Liver (tissue), 9 donors: ENCODE measurements around the gene PPP1R2B. TPM values are rescaled to one million over a fixed set of nuclear protein-coding genes. Genes with fewer than 3 reads are reported as not detected.

ENCODE experiments used
- DNase-seq: peaks from one replicate; pipeline ENCODE4 v3.0.0-alpha.2; 2017; ENCODE audit warnings: low spot score
- H3K27ac ChIP-seq, 2 donors: one replicate each; pipeline ENCODE4 v1.7.0; 2013; ENCODE audit warnings: inconsistent platforms in 2 of 2, low read length in 2 of 2, control low read depth in 1 of 2, low read depth in 1 of 2, mild to moderate bottlenecking in 1 of 2
- H3K27me3 ChIP-seq, 4 donors: one replicate each; pipeline versions ENCODE4 v1.6.1 to v1.7.0; 2013; ENCODE audit warnings: low read length in 3 of 4, inconsistent platforms in 1 of 4, mild to moderate bottlenecking in 1 of 4, moderate library complexity in 1 of 4; ENCODE audit not compliant: control insufficient read depth in 4 of 4, insufficient read depth in 4 of 4
- H3K36me3 ChIP-seq, 4 donors: one replicate each; pipeline versions ENCODE4 v1.6.1 to v1.7.0; 2013; ENCODE audit warnings: low read length in 3 of 4, mild to moderate bottlenecking in 3 of 4, low read depth in 1 of 4, moderate library complexity in 1 of 4; ENCODE audit not compliant: control insufficient read depth in 4 of 4, insufficient read depth in 3 of 4
- H3K4me1 ChIP-seq, 4 donors: one replicate each; pipeline versions ENCODE4 v1.6.1 to v1.7.0; 2013; ENCODE audit warnings: low read length in 3 of 4, mild to moderate bottlenecking in 3 of 4, moderate library complexity in 1 of 4; ENCODE audit not compliant: control insufficient read depth in 4 of 4, insufficient read depth in 4 of 4
- H3K4me3 ChIP-seq, 3 donors: one replicate each; pipeline versions ENCODE4 v1.6.1 to v1.7.0; 2013; ENCODE audit warnings: low read length in 3 of 3, control low read depth in 1 of 3, low read depth in 1 of 3, mild to moderate bottlenecking in 1 of 3
- H3K9ac ChIP-seq, 2 donors: one replicate each; pipeline ENCODE4 v1.7.0; 2013; ENCODE audit warnings: low read length in 2 of 2, mild to moderate bottlenecking in 2 of 2, moderate library complexity in 2 of 2, control low read depth in 1 of 2, low read depth in 1 of 2
- H3K9me3 ChIP-seq, 4 donors: one replicate each; pipeline versions ENCODE4 v1.6.1 to v1.7.0; 2013; ENCODE audit warnings: low read length in 3 of 4; ENCODE audit not compliant: control insufficient read depth in 4 of 4
- EGR1 ChIP-seq, 2 donors: IDR thresholded peaks; 2 replicates each; pipeline ENCODE4 v1.6.1; 2016 to 2018; ENCODE audit warnings: antibody characterized with exemption in 2 of 2, low read depth in 2 of 2
- FOXA1 ChIP-seq: IDR thresholded peaks from 2 replicates; pipeline ENCODE4 v1.6.1; 2016; ENCODE audit warnings: antibody characterized with exemption
- FOXA2 ChIP-seq: IDR thresholded peaks from 2 replicates; pipeline ENCODE4 v1.6.1; 2016; ENCODE audit warnings: antibody characterized with exemption
- GABPA ChIP-seq, 2 donors: IDR thresholded peaks in 1 of 2; conservative IDR thresholded peaks in 1 of 2; 2 replicates each; pipeline ENCODE4 v1.6.1; 2016; ENCODE audit warnings: antibody characterized with exemption in 2 of 2, mild to moderate bottlenecking in 1 of 2, moderate library complexity in 1 of 2
- HNF4G ChIP-seq: IDR thresholded peaks from 2 replicates; pipeline ENCODE4 v1.6.1; 2016; ENCODE audit warnings: antibody characterized with exemption
- NR2F2 ChIP-seq: IDR thresholded peaks from 2 replicates; pipeline ENCODE4 v1.6.1; 2016; ENCODE audit warnings: antibody characterized with exemption
- RAD21 ChIP-seq, 2 donors: IDR thresholded peaks; 2 replicates each; pipeline ENCODE4 v1.6.1; 2016; ENCODE audit warnings: antibody characterized with exemption in 2 of 2, mild to moderate bottlenecking in 2 of 2
- RXRA ChIP-seq, 2 donors: IDR thresholded peaks; 2 replicates each; pipeline ENCODE4 v1.6.1; 2017 to 2018; ENCODE audit warnings: antibody characterized with exemption in 2 of 2, mild to moderate bottlenecking in 1 of 2
- SP1 ChIP-seq: IDR thresholded peaks from 2 replicates; pipeline ENCODE4 v1.6.1; 2018; ENCODE audit warnings: antibody characterized with exemption, mild to moderate bottlenecking
- TAF1 ChIP-seq: conservative IDR thresholded peaks from 2 replicates; pipeline ENCODE4 v1.6.1; 2016; ENCODE audit warnings: antibody characterized with exemption, mild to moderate bottlenecking
- YY1 ChIP-seq: IDR thresholded peaks from 2 replicates; pipeline ENCODE4 v1.6.1; 2016; ENCODE audit warnings: antibody characterized with exemption, mild to moderate bottlenecking
- WGBS: extraction: QIAGEN DNeasy Blood & Tissue Kit; methylation state at CpG from one replicate; pipeline ENCODE4 v1.1.7; 2013; 5-methylcytosine and 5-hydroxymethylcytosine counted together
- polyA plus RNA-seq, 2 donors: library from polyadenylated mRNA; stranded (reverse) in 1 of 2; unstranded in 1 of 2; fragments of 200-250 nt in 1 of 2; fragments of >200 nt in 1 of 2; fragmentation: Nextera tagmentation in 1 of 2; extraction: Ambion mirVana in 1 of 2; gene quantifications; one replicate each; pipeline versions ENCODE4 v1.2.1 to v1.2.3, GENCODE V29; 2013 to 2015
- total RNA-seq, 2 donors: library from RNA; depleted of rRNA; stranded (reverse); fragments of >200 nt; gene quantifications; one replicate each; pipeline ENCODE4 v1.2.3, GENCODE V29; 2014
- TF ChIP-seq, protein P1 (sequence below): IDR thresholded peaks from 2 replicates; pipeline ENCODE4 v1.6.1; 2016; ENCODE audit warnings: antibody characterized with exemption
- TF ChIP-seq, protein P2 (sequence below): IDR thresholded peaks from 2 replicates; pipeline ENCODE4 v1.6.1; 2016; ENCODE audit warnings: antibody characterized with exemption
- TF ChIP-seq, protein P3 (sequence below): IDR thresholded peaks from 2 replicates; pipeline ENCODE4 v1.6.1; 2016; ENCODE audit warnings: antibody characterized with exemption
- TF ChIP-seq, protein P4 (sequence below): IDR thresholded peaks from 2 replicates; pipeline ENCODE4 v1.6.1; 2016; ENCODE audit warnings: antibody characterized with exemption, mild to moderate bottlenecking
- TF ChIP-seq, protein P5 (sequence below): fragments of 150-350 bp; IDR thresholded peaks from 2 replicates; pipeline ENCODE4 v1.5.1; 2017; ENCODE audit warnings: improper control_type of control experiment, low read depth, low read length; ENCODE audit not compliant: missing input control
- donor health status: healthy.
- donor health status: healthy.
- donor health status: healthy.
- donor health status: healthy.
- donor health status: healthy.

The PPP1R2B gene
- total and polyA plus RNA-seq, 4 donors, result not detected

DNA sequence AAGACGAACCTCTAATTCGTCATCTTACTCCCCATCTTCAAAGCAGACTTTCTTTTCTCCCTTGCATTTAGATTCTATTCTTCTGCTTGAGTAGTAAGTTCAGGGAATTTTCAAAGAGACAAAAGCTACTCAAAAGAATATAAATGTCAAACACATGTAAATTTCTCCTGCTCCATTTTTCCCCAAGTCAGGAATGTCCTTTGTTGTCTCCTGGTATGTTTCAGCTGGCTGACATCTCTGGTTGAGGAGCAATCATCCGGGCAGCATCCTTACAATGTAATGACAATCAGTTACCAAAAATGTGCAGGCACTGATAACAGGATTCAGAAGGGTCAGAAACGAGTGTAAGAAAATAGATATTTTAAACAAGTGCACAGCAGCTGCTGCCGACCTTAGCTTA lies 47.6 kb upstream of the PPP1R2B start:
- no peak for DNase-seq
- no peak for TF ChIP-seq FOXA1
- no peak for TF ChIP-seq NR2F2
- TF ChIP-seq YY1, result no peak
- TF ChIP-seq EGR1 (IDR thresholded peaks at IDR 0.05; ENCODE audit: low read depth in 2 of 2), result no peak
- no peak for TF ChIP-seq FOXA2
- TF ChIP-seq GABPA (IDR thresholded peaks at IDR 0.05 in 1 of 2, conservative IDR thresholded peaks at IDR 0.05 in 1 of 2), result no peak
- TF ChIP-seq RXRA (IDR thresholded peaks at IDR 0.05), result no peak
- no peak for TF ChIP-seq HNF4G
- TF ChIP-seq, protein P1, sequence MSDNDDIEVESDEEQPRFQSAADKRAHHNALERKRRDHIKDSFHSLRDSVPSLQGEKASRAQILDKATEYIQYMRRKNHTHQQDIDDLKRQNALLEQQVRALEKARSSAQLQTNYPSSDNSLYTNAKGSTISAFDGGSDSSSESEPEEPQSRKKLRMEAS, result no peak
- TF ChIP-seq, protein P2, sequence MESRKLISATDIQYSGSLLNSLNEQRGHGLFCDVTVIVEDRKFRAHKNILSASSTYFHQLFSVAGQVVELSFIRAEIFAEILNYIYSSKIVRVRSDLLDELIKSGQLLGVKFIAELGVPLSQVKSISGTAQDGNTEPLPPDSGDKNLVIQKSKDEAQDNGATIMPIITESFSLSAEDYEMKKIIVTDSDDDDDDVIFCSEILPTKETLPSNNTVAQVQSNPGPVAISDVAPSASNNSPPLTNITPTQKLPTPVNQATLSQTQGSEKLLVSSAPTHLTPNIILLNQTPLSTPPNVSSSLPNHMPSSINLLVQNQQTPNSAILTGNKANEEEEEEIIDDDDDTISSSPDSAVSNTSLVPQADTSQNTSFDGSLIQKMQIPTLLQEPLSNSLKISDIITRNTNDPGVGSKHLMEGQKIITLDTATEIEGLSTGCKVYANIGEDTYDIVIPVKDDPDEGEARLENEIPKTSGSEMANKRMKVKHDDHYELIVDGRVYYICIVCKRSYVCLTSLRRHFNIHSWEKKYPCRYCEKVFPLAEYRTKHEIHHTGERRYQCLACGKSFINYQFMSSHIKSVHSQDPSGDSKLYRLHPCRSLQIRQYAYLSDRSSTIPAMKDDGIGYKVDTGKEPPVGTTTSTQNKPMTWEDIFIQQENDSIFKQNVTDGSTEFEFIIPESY, result no peak
- no peak for TF ChIP-seq TAF1
- TF ChIP-seq SP1, result no peak
- TF ChIP-seq, protein P3, sequence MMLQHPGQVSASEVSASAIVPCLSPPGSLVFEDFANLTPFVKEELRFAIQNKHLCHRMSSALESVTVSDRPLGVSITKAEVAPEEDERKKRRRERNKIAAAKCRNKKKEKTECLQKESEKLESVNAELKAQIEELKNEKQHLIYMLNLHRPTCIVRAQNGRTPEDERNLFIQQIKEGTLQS, result no peak
- TF ChIP-seq, protein P4, sequence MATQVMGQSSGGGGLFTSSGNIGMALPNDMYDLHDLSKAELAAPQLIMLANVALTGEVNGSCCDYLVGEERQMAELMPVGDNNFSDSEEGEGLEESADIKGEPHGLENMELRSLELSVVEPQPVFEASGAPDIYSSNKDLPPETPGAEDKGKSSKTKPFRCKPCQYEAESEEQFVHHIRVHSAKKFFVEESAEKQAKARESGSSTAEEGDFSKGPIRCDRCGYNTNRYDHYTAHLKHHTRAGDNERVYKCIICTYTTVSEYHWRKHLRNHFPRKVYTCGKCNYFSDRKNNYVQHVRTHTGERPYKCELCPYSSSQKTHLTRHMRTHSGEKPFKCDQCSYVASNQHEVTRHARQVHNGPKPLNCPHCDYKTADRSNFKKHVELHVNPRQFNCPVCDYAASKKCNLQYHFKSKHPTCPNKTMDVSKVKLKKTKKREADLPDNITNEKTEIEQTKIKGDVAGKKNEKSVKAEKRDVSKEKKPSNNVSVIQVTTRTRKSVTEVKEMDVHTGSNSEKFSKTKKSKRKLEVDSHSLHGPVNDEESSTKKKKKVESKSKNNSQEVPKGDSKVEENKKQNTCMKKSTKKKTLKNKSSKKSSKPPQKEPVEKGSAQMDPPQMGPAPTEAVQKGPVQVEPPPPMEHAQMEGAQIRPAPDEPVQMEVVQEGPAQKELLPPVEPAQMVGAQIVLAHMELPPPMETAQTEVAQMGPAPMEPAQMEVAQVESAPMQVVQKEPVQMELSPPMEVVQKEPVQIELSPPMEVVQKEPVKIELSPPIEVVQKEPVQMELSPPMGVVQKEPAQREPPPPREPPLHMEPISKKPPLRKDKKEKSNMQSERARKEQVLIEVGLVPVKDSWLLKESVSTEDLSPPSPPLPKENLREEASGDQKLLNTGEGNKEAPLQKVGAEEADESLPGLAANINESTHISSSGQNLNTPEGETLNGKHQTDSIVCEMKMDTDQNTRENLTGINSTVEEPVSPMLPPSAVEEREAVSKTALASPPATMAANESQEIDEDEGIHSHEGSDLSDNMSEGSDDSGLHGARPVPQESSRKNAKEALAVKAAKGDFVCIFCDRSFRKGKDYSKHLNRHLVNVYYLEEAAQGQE, result no peak
- TF ChIP-seq, protein P5, sequence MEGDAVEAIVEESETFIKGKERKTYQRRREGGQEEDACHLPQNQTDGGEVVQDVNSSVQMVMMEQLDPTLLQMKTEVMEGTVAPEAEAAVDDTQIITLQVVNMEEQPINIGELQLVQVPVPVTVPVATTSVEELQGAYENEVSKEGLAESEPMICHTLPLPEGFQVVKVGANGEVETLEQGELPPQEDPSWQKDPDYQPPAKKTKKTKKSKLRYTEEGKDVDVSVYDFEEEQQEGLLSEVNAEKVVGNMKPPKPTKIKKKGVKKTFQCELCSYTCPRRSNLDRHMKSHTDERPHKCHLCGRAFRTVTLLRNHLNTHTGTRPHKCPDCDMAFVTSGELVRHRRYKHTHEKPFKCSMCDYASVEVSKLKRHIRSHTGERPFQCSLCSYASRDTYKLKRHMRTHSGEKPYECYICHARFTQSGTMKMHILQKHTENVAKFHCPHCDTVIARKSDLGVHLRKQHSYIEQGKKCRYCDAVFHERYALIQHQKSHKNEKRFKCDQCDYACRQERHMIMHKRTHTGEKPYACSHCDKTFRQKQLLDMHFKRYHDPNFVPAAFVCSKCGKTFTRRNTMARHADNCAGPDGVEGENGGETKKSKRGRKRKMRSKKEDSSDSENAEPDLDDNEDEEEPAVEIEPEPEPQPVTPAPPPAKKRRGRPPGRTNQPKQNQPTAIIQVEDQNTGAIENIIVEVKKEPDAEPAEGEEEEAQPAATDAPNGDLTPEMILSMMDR, result no peak
- WGBS, result 73% methylated on average over 5 of the region's 5 CpGs
- H3K36me3 ChIP-seq, result no peaks in the 10 kb centered on the region
- no peak overlapping the region for H3K27ac ChIP-seq
- H3K4me3 ChIP-seq, result no peak overlapping the region
- H3K4me1 ChIP-seq, result no peaks in the 10 kb centered on the region
- H3K27me3 ChIP-seq, result no peaks in the 10 kb centered on the region
- H3K9me3 ChIP-seq, result no peaks in the 10 kb centered on the region
- no peak overlapping the region for H3K9ac ChIP-seq

DNA sequence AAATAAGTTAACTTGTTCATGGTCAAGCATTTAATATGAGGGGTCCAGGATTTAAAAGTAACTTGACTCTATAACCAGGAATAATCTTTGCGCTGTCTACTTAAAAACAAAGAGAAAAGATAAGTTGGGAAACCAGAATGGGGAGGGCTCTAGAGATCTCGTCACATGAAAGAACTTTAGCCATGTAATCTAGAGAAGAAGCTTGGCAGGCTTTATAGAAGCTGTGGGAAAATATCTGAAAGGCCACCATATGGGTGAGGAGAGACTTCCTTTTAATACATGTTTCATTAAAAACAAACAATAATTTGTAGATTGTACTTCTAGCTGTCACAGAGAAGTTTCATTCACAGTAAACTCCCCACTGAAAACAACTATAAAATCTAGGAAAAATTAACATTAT lies 46.7 kb upstream of the PPP1R2B start:
- H3K36me3 ChIP-seq, result no peaks in the 10 kb centered on the region
- H3K9ac ChIP-seq, result no peak overlapping the region
- no peak for TF ChIP-seq RXRA (IDR thresholded peaks at IDR 0.05)
- TF ChIP-seq, protein P2, result no peak
- no peak for TF ChIP-seq FOXA1
- no peak for TF ChIP-seq RAD21 (IDR thresholded peaks at IDR 0.05)
- no peak for TF ChIP-seq HNF4G
- TF ChIP-seq FOXA2, result no peak
- TF ChIP-seq, protein P5, result no peak
- no peak for TF ChIP-seq GABPA (IDR thresholded peaks at IDR 0.05 in 1 of 2, conservative IDR thresholded peaks at IDR 0.05 in 1 of 2)
- TF ChIP-seq EGR1 (IDR thresholded peaks at IDR 0.05; ENCODE audit: low read depth in 2 of 2), result no peak
- no peak for TF ChIP-seq YY1
- no peak for TF ChIP-seq NR2F2
- TF ChIP-seq, protein P3, result no peak
- no peak for TF ChIP-seq TAF1
- no peak for DNase-seq
- no peak overlapping the region for H3K4me3 ChIP-seq
- H3K27ac ChIP-seq, result no peak overlapping the region
- WGBS, result 70% methylated on average over 2 of the region's 2 CpGs
- no peaks in the 10 kb centered on the region for H3K4me1 ChIP-seq
- no peaks in the 10 kb centered on the region for H3K27me3 ChIP-seq
- no peaks in the 10 kb centered on the region for H3K9me3 ChIP-seq
